Measurements from ENCODE around the gene DNAJC16.
A peak's percentile ranks its signal among the peaks of the same experiment; 100 is the strongest.
"Not testable (repeated sequence)": the region's sequence is repeated elsewhere in the genome, so short reads cannot be mapped to it uniquely, and the experiment has no call there.

The DNAJC16 gene

DNA sequence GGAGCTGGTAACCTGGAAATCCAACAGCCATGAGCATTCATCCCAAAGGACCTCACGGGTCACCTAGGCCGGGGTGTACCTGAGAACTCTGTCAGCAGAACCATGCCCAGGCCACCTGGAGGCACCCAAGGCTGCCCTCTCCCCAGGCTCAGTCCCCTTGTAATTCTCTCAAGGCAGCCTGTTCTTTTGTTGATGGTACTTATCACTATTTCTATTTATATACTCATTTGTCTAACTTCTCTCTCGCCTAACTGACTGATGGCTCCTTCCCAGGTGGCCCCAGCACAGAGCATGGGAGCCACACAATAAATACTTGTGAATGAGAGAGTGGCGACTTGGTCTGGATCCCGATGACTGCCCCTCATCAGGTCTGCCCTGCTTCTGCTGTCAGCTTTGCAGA, 19.4 kb upstream of the DNAJC16 start:
- no peak for DNase-seq (ENCODE audit: low read depth in 2 of 2)

DNA sequence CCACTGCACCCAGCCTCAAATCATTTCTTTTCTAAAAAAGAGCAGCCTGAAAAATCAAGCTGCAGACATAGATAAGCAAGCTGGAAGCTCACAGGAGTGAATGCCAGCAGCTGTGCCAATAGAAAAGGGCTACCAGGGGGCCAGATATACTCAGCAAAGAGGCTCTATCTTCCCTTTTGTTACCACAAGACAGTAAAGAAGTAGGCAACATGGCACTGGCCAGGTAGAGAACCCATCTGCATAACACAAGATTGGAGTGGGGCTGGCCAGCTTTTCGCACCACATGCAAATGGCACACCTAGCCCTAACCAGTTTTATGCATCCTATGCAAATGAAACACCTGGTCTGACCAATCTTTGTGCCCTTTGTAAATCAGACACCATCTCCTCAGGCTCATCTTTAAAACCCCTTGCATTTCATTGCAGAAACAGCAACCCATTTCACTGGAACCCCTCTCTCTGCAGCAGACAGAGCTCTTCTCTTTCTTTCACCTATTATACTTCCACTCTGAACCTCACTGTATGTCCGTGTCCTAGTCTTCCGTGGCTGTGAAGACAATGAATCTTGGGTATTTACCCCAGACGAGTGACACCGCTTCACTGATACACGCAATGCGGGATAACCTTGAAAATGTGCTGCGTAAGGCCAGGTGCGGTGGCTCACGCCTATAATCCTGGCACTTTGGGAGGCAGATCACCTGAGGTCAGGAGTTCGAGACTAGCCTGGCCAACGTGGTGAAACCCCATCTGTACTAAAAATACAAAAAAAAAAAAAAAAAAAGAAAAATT, 17.8 kb upstream of the DNAJC16 start:
- DNase-seq (ENCODE audit: low read depth in 2 of 2): no peak

DNA sequence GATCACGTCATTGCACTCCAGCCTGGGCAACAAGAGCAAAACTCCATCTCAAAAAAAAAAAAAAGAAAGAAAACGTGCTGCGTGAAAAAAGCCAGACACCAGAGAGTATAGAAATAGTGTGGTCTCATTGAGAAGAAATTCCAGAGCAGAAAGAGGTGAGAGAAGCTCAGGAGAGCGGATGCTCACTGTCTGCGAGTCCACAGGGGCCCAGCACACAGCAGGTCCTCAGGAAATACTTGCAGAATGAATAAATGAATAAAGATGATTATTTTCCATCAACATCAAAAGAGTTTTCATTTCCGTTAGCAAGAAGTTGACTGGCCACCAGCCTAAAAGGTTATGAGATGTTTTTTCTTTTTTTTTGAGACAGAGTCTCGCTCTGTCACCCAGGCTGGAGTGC, 17.1 kb upstream of the DNAJC16 start:
- DNase-seq (ENCODE audit: low read depth in 2 of 2): no peak

DNA sequence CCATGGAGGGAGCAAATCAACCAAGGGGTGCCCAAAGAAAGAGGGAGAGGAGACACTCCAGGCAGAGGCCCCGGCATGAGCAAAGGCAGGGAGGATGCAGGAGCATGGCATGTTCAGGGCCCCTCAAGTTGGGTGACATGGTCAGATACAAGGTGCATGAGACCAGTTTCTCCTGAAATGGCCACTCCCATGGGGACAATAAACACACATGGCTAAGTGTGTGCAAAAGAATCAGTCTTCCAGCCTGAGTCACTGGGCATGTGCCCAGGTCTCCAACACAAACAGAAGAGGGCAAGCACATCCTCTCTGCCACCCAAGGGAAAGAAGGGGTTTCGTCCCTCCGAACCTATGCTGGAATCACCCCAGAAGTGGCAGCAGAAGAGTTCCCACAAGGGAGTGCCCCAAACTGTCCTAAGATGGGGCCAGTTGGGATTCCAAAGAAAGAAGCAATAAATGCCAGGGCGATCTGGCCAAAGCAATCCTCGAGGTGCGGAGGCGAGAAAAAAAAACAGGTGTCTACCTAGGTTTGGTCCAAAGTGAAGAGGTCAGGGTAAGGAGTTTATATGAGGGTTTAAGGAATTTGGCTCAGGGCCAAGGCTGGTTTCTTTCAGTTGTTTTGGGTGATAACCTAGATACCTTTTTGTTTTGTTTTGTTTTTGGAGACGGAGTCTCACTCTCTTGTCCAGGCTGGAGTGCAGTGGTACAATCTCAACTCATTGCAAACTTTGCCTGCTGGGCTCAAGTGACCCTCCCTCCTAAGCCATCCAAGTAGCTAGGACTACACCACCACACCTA, 15.8 kb upstream of the DNAJC16 start:
- no peak for DNase-seq (ENCODE audit: low read depth in 2 of 2)

DNA sequence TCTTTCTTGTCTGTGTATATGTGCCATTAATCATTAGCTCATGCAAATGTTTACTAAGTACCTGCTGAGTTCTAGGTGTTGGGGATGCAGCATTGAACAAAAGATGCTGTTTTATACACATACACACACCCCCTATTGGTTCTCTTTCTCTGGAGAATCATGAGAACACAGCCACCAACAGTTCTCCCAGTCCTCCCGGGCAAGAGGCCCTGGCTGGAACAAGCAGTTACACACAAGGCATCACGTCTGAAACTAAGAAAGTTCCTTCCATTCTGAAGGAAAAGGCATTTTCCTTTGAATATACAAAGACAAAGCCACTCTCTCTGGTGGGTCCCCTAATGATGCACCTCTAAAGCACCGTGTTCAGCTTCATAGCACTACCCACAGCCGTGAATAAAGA, 13.5 kb upstream of the DNAJC16 start:
- no peak for DNase-seq (ENCODE audit: low read depth in 2 of 2)

DNA sequence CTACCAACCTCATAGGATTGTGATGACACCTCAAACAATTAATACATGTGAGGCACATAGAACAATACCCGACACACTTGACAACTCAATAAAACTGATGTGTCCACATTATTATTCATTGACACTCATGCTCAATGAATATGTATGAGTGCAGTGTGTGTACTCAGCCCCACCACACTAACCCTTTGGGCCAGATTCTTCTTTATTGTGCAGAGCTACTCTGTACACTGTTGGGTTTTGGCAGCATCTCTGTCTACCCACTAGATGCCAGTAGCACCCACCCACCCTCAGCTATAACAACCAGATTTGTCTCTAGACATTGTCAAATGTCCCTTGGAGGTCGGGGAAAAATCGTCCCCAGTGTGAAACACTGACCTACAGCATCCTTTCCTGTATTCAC, 12.7 kb upstream of the DNAJC16 start:
- no peak for DNase-seq (ENCODE audit: low read depth in 2 of 2)

DNA sequence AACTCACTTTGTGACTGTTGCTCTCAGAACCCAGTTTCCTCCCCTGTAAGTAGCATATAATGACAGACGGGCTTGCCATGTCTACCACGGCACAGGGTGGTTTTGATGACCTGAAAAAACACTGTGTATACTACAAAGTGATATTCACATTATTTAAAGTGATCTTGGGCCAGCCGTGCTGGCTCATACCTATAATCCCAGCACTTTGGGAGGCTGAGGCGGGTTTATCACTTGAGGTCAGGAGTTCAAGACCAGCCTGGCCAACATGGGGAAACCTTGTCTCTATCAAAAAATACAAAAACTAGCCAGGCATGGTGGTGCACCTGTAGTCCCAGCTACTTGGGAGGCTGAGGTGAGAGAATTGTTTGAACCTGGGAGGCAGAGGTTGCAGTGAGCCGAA, 12.1 kb upstream of the DNAJC16 start:
- DNase-seq (ENCODE audit: low read depth in 2 of 2): not testable (repeated sequence)

DNA sequence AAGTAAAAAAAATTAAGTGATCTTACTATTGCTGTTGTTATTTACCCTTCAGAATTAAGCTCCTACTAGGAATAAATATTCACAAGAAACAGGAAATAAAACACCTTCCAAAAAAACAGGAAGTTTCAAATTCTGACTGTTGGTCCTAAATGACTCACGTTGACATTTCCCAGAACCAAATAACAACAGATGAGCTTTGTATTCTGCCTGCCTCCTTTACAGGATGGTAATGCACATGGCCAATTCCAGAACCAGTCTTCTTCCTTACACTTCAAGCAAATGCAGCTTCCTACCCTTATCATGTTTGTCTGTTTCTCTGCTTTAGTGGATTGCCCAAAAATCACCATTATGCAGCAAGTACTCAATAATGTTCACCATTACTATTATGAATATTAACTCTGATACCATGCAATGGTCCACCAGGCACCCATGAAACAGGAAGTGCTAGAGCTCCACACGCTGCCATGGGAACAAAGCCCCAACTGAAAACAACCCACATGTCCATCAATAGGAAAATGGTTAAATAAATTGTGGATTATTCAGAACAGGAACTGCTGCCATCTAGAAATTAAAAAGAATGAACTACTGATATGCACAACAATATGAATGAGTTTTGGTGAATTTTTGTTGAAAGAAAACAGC, 11.5 kb upstream of the DNAJC16 start:
- DNase-seq (ENCODE audit: low read depth in 2 of 2): no peak

DNA sequence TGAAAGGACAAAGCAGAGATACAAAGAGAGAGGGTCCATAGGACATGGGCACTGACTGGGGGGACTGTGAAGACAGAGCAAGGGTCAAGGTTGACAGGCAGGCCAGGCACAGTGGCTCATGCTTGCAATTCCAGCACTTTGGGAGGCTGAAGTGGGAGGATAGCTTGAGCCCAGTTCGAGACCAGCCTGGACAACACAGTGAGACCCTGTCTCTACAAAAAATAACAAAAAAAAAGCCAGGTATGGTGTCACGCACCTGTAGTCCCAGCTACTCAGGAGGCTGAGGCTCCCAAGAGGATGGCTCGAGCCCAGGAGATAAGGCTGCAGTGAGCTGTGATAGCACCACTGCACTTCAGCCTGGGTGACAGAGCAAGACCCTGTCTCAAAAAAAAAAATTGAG, 7.0 kb upstream of the DNAJC16 start:
- DNase-seq (ENCODE audit: low read depth in 2 of 2): no peak

DNA sequence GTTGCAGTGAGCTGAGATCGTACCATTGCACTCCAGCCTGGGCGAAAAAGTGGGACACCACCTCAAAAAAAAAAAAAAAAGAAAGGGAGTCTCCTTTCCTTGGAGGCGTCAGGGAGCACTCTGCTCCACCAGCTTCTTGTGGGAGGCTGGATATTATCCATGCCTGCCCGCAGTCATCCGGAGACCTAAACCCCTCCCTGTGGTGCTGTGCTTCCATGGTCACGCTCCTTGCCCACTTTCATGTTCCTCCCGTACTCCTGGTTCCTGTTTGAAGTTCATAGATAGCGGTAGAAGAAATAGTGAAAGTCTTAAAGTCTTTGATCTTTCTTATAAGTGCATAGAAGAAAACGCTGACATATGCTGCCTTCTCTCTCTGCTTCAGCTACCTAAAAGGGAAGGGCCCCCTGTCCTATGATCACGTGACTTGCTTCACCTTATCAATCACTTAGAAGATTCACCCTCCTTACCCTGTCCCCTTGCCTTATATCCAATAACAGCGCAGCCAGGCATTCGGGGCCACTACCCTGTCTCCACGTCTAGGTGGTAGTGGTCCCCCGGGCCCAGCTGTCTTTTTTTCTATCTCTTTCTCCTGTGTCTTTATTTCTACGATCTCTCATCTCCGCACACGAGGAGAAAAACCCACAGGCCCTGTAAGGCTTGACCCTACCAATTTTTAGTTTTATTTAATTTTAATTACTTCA, 5.3 kb upstream of the DNAJC16 start:
- DNase-seq (ENCODE audit: low read depth in 2 of 2): not testable (repeated sequence)

DNA sequence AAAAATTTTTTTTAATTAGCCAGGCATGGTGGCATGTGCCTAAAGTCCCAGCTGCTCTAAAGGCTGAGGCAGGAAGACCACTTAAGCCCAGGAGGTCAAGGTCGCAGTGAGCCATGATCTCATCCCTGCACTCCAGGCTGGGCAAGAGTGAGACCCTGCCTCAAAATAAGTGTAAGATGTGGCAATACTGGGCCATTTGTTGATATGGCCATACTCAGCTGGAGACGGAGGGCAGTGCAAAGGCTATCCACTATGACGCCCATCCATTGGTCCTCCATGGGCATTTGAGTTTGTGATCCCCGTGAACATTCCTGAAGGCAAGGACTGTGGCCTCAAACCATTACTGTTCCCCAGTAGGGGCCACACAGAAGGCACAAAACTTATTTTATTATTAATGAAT, 4.1 kb upstream of the DNAJC16 start:
- DNase-seq (ENCODE audit: low read depth in 2 of 2): no peak

DNA sequence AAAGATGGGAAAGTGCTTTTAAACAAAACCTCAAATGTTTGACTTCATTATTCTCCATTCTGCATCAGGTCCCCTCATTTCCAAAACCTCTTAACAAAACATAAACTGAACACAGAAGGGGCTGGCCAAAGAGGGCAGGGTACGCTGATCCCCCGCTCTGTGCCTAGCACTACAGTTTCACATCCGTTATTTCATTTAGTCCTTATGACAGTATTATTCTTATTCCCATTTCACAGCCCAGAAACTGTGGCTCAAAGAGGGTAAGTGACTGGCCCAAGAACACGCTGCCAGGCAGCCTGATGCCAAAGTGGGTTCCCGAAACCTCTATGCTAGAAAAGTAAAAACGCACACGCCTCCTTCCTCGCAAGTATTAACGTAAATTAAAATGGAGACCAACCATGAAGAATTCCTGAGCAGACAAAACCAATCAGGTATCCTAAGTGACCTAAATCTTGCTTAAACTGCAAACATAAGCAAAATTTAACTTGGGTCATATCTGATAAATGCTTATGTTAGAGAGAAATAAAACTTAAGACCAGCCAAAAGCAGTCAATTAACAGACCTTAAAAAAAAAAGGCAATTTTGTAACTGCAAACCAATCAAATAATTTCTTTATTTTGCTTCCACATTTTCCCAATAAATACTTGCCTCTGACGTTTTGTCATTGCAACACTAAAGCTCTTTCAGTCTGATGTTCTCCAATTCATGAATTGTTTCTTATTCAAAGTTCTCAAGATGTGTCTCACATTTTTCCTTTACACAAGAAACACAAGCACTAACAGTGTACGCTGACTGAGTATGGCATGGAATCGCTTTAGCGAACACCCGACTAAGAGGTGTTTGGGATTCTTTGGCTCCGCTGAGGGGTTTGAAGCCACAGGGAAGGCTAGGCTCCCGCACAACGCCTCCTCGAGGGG, 3.3 kb upstream of the DNAJC16 start:
- DNase-seq (ENCODE audit: low read depth in 2 of 2): peak in 1 of 2 experiments; percentile 6

DNA sequence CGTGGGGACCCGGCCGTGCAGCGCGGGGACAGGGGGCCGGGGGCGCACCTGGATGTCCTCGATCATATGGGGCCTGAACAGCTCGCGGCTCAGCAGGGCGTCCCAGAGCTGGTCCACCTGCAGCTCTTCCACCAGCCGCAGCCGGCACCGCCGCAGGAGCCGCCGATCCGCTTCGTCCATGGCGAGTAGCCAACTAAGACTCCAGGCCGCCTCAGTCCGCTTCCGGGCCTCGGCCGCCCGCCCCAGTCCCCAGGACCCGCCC, 2.7 kb upstream of the DNAJC16 start, which contains the start of gene CASP9:
Gene CASP9 (minus strand): TSS at position 195 of the 262 bp plus-strand sequence. CDS start 15 bp downstream, at position 180.
- DNase-seq (ENCODE audit: low read depth in 2 of 2): no peak

DNA sequence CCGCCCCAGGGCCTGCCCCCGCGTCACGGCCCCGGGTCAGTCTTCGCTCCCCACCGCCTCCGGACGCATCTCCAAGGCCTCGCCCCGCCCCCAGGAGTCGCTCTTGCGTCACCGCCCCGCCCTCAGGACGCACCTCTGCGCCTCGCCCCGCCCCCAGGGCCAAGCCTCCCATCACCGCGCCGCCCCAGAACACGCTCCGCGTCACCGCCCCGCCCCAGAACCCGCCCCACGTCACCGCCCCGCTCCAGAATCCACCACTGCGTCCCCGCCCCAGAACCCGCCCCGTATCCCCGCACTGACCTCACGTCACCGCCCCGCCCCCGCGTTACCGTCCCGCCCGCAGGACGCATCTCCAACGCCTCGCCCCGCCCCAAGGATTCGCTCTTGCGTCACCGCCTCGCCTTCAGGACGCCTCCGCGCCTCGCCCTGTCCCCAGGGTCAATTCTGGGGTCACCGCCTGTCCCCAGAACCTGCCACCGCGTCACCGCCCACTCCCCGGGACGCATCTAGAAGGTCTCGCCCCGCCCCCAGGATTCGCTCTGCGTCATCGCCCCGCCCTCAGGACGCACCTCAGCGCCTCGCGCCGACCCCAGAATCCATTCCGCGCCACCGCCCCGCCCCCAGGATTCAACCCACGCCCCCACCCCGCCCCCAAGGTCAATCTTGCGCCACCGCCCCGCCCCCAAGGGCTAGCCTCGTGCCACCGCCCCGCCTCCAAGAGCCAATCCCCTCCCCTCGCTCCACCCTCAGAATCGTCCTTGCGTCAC, 2.2 kb upstream of the DNAJC16 start:
- peak; percentile 97 for DNase-seq (ENCODE audit: low read depth in 2 of 2)

DNA sequence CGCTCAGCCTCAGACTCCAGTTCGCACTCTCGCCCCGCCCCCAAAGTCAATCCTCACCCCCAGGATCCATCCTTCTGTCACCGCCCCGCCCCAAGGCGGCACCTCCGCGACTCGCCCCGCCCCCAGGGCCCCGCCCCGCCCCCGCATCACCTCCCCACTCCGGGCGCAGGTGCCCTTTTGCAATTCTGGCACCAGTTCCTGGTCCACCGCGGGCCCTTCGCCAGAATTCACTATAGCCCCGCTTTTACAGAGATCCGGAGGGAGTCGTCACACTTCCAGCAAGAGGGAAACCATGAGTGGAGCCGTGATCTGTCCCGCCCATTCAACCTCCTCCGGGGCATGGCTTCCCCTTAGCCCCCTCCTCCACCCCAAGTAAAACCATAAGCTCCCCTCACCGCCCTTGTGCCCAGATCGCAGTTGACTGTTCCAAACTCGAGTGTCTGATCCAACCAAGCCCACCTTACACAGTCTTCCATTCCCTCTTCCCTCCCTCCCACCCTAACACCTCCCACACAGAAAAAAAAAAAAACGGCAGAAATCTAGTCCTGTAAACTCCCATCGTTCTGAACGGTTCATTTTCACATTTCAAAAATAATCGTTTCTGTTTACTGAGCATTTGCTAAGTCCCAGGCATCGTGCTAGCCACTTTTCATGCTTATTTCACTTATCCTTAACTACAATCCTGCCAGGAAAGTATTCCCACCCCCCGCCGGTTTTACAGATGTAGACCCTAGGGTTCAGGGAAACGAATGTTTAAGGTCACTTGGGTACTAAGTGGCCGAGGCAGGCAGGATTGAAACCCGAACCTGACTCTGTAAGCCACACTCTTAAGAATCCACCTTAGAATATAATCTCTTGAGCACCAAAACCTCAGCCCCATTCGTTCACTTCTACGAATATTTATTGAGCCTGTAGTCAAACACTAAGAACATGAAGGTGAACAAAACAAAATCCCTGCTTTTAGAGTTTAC, 1.3 kb upstream of the DNAJC16 start:
- no peak for DNase-seq (ENCODE audit: low read depth in 2 of 2)

DNA sequence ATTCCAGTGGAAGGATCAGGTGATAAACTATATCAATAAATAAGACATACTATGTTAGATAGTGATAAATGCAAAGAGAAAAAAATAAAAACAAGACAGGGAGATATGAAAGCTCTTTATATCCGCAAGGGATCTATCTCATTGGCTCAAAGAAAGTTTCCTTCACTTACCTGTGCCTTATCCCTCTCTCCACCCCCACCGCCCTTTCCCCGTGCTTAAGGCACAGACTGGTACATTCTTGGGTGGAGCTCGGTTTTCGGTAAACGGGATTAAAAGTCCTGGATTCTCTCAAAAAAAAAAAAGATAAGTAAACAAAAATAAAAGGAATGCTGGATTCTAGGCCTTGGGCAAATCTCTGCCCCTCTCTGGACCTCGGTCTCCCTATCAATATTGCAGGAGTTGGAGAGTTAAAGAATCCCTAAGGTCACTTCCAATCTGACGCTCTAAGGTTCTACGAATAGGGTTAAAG, 593 bp upstream of the DNAJC16 start:
- DNase-seq (ENCODE audit: low read depth in 2 of 2): no peak

DNA sequence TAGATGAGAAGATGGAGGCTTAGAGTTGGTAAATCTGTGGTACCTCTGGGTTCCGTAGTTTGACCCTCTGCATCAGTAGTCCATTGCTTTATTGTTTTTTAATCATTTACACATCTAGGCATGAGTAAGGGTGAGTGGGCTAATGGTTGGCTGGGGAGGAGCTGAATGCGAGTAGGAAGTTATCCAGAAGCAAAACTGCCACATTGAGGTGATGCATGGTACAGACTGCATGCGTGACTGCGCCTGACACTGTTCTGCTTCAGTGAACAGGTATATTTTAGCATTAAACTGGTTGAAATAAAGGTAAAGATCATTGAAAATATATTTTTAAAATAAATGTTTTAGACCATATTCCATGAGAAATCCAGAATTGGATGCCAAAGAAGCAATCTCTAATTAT, 4.4 kb downstream of the DNAJC16 start:
- DNase-seq (ENCODE audit: low read depth in 2 of 2): no peak

DNA sequence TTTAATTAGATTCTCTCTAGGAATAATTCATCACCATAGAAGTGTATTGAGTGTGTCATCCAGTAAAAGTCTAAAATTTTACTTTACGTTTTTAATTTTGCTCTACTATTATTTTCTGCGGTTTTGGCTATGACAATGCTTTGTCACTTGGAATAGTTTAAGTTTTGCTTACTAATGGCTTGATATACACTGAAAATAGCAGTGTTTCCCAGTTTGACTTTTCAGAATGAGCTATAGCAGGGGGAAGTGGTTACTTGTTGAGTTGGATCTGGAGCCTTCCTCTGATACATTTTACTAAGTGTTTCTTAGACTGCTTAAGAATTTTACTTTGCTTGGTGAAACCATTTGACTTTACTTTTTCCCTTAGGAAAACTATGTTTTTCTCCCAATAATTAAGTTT, 5.0 kb downstream of the DNAJC16 start:
- no peak for DNase-seq (ENCODE audit: low read depth in 2 of 2)

DNA sequence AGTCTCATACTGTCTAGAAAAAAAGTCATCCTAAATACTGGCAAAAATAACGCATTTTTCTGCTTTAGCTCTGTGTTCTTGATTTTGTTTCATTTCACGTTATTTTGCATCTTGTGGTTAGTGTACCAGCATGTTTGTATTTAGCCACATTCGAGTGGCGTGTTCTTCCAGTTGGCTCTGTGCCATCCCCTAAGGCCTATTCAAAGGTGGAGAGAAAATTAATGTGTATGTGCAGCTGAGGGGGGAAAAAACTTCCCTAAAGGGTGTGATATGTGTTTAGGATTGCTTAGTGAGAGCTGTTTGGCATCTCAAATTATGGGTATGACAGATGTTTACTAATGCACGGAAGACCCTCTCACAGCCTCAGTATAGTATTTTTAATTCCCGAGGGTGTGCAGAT, 12.1 kb downstream of the DNAJC16 start:
- no peak for DNase-seq (ENCODE audit: low read depth in 2 of 2)

Data from fibroblast of skin of left quadriceps (primary cell).